Bronchial epithelial cell (primary cell): ENCODE data around the gene RAPH1. TPM values are rescaled to one million over a fixed set of nuclear protein-coding genes. Genes with fewer than 3 reads are reported as not detected.

ENCODE experiments used
- DNase-seq: peaks from one replicate; pipeline ENCODE4 v3.0.0-alpha.2; 2010; ENCODE audit warnings: low read depth
- FAIRE-seq: peaks from 2 replicates; lab custom pipeline; 2011; peaks lifted over from hg19 to GRCh38; lab: Jason Lieb, UNC
- H3K27me3 ChIP-seq: 2 replicates; pipeline ENCODE4 v1.5.1; 2011; ENCODE audit warnings: low read length; ENCODE audit not compliant: control insufficient read depth, insufficient read depth
- H3K36me3 ChIP-seq: 2 replicates; pipeline ENCODE4 v1.5.1; 2011; ENCODE audit warnings: low read length; ENCODE audit not compliant: control insufficient read depth, insufficient read depth
- H3K4me3 ChIP-seq: 2 replicates; pipeline ENCODE4 v1.5.1; 2011; ENCODE audit warnings: mild to moderate bottlenecking, low read depth, low read length, control low read depth
- CTCF ChIP-seq: IDR thresholded peaks from 2 replicates; pipeline ENCODE4 v1.5.1; 2011; ENCODE audit warnings: mild to moderate bottlenecking, moderate library complexity, low read length, control low read depth, inconsistent platforms; ENCODE audit not compliant: insufficient read depth, severe bottlenecking
- total RNA-seq: library from RNA; depleted of rRNA; stranded (reverse); fragments of >200 nt; gene quantifications from 2 replicates; pipeline ENCODE4 v1.2.1, GENCODE V29; 2014

Gene RAPH1
- total RNA-seq, 1 donor from 2014 or later, result 15.3 TPM

GRCh38 chr2:203444738-203445137 is 90.4 kb downstream of the RAPH1 start:
- DNase-seq (no peak), FAIRE-seq (no peak)
- Histone ChIP-seq H3K27me3 (no peaks in the 10 kb centered on the region), H3K4me3 (no peak overlapping the region), H3K36me3 (peaks cover 15% of the 10 kb centered on the region)
- TF ChIP-seq CTCF, result no peak

- H3K27me3 ChIP-seq, result no peaks in the 10 kb centered on the region
- DNase-seq (no peak), FAIRE-seq (no peak)
- TF ChIP-seq CTCF, result no peak
- H3K4me3 ChIP-seq, result no peak overlapping the region
- peaks cover 14% of the 10 kb centered on the region for H3K36me3 ChIP-seq
Measured at GRCh38 chr2:203442463-203442862, 92.6 kb downstream of the RAPH1 start.

- DNase-seq (no peak), FAIRE-seq (no peak)
- Histone ChIP-seq H3K36me3 (peaks cover 15% of the 10 kb centered on the region), H3K27me3 (no peaks in the 10 kb centered on the region), H3K4me3 (no peak overlapping the region)
- no peak for TF ChIP-seq CTCF
Measured at GRCh38 chr2:203441463-203441862, 93.6 kb downstream of the RAPH1 start.

GRCh38 chr2:203440671-203441070 is 94.4 kb downstream of the RAPH1 start:
- peaks cover 14% of the 10 kb centered on the region for H3K36me3 ChIP-seq
- no peak for TF ChIP-seq CTCF
- H3K4me3 ChIP-seq, result no peak overlapping the region
- FAIRE-seq (no peak), DNase-seq (no peak)
- no peaks in the 10 kb centered on the region for H3K27me3 ChIP-seq

GRCh38 chr2:203438528-203438927 is 96.6 kb downstream of the RAPH1 start:
- FAIRE-seq (no peak), DNase-seq (no peak)
- peaks cover 10% of the 10 kb centered on the region for H3K36me3 ChIP-seq
- H3K27me3 ChIP-seq, result no peaks in the 10 kb centered on the region
- no peak overlapping the region for H3K4me3 ChIP-seq
- no peak for TF ChIP-seq CTCF

GRCh38 chr2:203437511-203437910 is 97.6 kb downstream of the RAPH1 start:
- no peak for DNase-seq
- Histone ChIP-seq H3K27me3 (no peaks in the 10 kb centered on the region), H3K4me3 (no peak overlapping the region), H3K36me3 (peaks cover 9% of the 10 kb centered on the region)
- no peak for FAIRE-seq
- TF ChIP-seq CTCF, result no peak
